ENCODE data around the gene TGIF2. TPM values are rescaled to one million over a fixed set of nuclear protein-coding genes. Genes with fewer than 3 reads are reported as not detected.
"Not testable (repeated sequence)": the region's sequence is repeated elsewhere in the genome, so short reads cannot be mapped to it uniquely, and the experiment has no call there.

The TGIF2 gene
- total RNA-seq, 1 donor from 2014 or later, result 7.6 TPM

DNA sequence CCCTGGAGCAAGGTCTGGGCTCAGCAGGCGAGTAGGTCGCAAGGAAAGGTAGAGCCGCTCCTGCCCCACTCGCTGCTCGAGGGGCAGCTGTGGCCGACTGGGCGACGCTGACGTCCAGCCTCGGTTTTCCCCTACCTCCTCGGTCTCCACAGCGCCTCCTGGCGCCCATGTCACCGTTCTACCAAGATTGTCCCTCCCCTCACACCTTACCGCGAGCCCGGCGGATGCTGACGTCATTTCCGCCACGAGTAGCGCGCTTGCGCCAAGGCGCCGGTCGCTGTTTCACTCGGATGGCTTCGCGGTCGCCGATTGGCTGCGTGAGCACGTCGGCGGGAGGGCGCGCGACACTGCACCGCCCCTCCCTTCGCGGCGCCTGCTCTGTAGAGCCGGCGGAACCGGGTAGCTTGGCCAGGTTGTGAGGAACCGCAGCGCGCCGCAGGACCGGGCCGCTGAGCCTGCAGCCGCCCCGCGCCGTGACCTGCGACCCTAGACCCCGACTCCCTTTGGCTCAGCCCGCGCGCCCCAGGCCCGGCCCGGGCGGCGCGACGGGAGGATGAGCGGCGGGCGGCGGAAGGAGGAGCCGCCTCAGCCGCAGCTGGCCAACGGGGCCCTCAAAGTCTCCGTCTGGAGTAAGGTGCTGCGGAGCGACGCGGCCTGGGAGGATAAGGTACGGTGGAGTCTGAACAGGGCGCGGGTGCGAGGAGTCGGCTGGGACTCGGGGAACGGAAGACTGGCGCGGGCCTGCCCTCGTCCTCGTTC lies 32.2 kb downstream of the TGIF2 start, which contains the start of gene RAB5IF:
Gene RAB5IF, plus strand, starts transcription at position 381 of the 759 bp plus-strand sequence. Its CDS starts 173 bp downstream, at position 554.
- intact Hi-C loops (cut with micrococcal nuclease), result no loop called here
- peak; percentile 98 for ATAC-seq
- DNase-seq, result peak; percentile 100

- DNase-seq, result no peak
- intact Hi-C loops (cut with micrococcal nuclease), result no loop called here
- ATAC-seq, result no peak
Measured at GRCh38 chr20:36606158-36607066, 33.0 kb downstream of the TGIF2 start.

GRCh38 chr20:36607586-36608387 lies 34.4 kb downstream of the TGIF2 start:
- DNase-seq, result no peak
- ATAC-seq, result no peak

GRCh38 chr20:36608388-36608728 lies 35.0 kb downstream of the TGIF2 start:
- ATAC-seq, result not testable (repeated sequence)

More at GRCh38 chr20:36607586-36608387, 34.4 kb downstream of the TGIF2 start:
- intact Hi-C loops (cut with micrococcal nuclease), result no loop called here

DNA sequence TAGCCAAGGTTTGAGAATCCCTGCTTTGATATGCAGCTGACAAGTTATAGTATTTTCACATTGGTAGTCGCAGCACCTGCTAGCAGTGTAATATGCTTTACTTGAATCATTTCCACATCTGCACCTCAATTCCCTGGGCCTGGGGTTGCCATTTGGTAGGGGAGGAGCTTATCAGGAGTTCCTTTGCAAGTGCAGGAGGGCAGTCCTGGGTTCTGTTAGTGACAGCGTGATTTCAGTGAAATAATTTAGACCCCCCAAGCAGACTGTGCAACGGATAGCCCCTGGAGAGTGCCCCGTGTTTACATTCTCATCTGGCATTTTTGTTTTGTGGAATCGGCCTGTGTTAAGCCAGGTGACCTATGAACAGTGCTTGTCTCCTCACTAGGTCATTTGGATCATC lies 38.2 kb downstream of the TGIF2 start:
- intact Hi-C loops (cut with micrococcal nuclease), result no loop called here
- DNase-seq (no peak), ATAC-seq (no peak)

More at GRCh38 chr20:36608388-36608728, 35.0 kb downstream of the TGIF2 start:
- intact Hi-C loops (cut with micrococcal nuclease); DNase-seq: not testable (repeated sequence)

GRCh38 chr20:36613974-36614373 lies 40.6 kb downstream of the TGIF2 start:
- DNase-seq (no peak), ATAC-seq (no peak)
- intact Hi-C loops (cut with micrococcal nuclease), result no loop called here

- ATAC-seq, result peak; percentile 47
- intact Hi-C loops (cut with micrococcal nuclease), result no loop called here
Measured at GRCh38 chr20:36614781-36615557, 41.6 kb downstream of the TGIF2 start.

GRCh38 chr20:36620917-36621316 lies 47.5 kb downstream of the TGIF2 start:
- intact Hi-C loops (cut with micrococcal nuclease), result no loop called here
- ATAC-seq, result no peak
- no peak for DNase-seq

More at GRCh38 chr20:36614781-36615557, 41.6 kb downstream of the TGIF2 start:
- DNase-seq, result no peak

GRCh38 chr20:36623444-36623843 lies 50.0 kb downstream of the TGIF2 start:
- DNase-seq (no peak), ATAC-seq (no peak)
- intact Hi-C loops (cut with micrococcal nuclease), result no loop called here

DNA sequence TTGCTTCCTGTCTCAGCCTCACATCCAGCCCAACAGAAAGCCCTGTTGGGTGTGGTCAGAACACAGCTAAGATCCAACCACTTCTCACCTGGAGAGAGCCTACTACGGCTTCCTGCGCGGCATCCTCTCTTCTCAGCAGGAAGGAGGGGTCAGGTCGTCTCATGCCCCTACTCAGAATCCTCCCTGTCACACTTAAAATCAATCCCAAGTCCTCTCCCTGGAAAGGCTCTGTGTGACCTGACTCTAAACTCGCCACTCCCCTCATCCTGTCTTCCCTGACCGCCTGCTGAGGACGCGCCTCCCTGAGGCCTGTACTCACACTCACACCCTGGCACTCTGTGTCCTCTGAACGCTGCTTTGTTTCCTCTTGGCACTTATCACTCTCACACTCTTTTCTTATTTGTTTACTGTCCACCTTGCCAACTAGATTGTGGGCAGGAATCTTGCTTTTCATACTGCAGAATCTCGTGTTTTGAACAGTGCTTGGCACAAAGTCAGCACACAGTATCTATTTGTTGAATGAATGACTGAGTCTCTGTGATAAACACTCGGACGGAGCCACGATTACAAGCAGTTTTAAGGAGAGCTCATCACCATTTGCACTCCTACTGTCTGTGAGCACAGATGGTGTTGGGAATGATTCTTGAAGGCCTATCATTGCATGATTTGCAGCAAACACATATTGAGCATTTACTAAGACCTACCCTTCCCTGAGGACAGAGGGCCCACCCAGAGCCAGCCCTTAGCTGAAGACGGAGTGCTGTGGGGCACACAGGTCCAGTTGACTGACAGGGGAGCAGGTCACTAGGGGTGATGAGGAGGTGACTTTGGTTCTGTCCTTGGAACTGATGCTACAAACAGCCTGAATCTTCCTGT lies 50.9 kb downstream of the TGIF2 start:
- peak; percentile 36 for DNase-seq
- peak; percentile 92 for ATAC-seq
- intact Hi-C loops (cut with micrococcal nuclease), result no loop called here

GRCh38 chr20:36624944-36625324 lies 51.5 kb downstream of the TGIF2 start:
- intact Hi-C loops (cut with micrococcal nuclease), result no loop called here
- ATAC-seq (no peak), DNase-seq (no peak)

DNA sequence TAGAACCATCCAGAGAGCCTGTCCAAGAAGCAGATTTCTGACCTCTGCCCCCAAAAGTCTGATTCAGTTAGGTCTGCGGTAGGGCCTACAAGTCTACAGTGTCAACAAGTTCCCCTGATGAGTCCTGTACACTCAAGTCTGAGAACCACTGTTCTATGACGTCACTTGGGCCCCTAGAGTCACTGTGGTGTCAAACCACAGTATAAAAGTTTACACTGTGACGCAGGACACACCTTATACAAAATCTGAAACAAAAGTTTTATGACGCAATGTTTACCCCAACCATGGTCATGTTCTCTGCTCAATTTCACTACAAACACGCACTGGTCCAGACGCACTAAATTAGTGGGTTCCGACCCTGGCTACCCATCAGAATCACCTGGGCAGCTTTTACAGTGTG lies 54.7 kb downstream of the TGIF2 start:
- ATAC-seq (no peak), DNase-seq (no peak)
- intact Hi-C loops (cut with micrococcal nuclease), result no loop called here

GRCh38 chr20:36629719-36630681 lies 56.6 kb downstream of the TGIF2 start:
- DNase-seq (peak; percentile 35), ATAC-seq (no peak)
- intact Hi-C loops (cut with micrococcal nuclease), result no loop called here

GRCh38 chr20:36631646-36632045 lies 58.2 kb downstream of the TGIF2 start:
- DNase-seq, result no peak
- no peak for ATAC-seq
- intact Hi-C loops (cut with micrococcal nuclease), result no loop called here

GRCh38 chr20:36632147-36632486 lies 58.7 kb downstream of the TGIF2 start:
- ATAC-seq (no peak), DNase-seq (no peak)
- intact Hi-C loops (cut with micrococcal nuclease), result no loop called here

DNA sequence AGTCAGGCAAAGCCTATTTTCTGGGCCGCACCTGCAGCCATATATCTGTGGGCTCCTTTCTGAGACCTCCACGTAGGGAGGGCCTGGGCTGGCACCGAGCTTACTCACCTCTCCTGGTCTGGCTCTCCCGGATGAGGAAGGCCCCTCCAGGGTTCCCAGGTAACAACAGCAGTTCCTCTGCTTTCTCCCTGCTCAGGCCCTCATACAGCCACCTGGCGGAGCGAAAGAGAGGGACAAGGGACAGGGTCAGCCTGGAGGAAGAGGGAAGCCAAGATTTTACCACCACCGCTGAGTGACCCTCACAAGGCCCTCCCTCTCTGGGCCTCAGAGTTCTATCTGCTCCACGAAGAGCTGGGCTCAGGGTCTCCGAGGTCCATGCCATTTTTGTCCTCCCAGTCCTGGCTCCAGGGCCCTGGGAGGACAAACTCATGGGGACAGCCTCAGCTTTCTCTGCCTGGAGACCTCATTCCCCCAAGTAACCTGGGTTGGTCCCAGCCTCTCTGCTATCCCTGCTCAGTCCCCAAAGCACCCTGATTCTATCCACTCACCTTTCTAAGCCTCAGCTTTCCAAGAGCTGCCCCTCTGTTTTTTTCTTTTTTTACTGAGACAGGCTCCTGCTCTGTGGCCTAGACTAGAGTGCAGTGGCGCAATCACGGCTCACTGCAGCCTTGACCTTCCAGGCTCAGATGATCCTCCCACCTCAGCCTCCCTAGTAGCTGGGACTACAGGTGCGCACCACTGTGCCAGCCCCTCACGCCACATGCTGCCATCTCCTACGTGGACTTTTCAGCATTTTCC lies 59.3 kb downstream of the TGIF2 start:
- ATAC-seq, result no peak
- intact Hi-C loops (cut with micrococcal nuclease), result no loop called here
- no peak for DNase-seq
